HG03442 (cell line): ENCODE results near the gene TMEM209.
"Not testable (repeated sequence)": the region's sequence is repeated elsewhere in the genome, so short reads cannot be mapped to it uniquely, and the experiment has no call there.

ENCODE experiments used
- ATAC-seq: cut with Tn5 transposase; IDR thresholded peaks from one replicate; pipeline ENCODE4 v1.9.1; 2021; ENCODE audit warnings: mild to moderate bottlenecking, moderate library complexity; ENCODE audit not compliant: unreplicated experiment

The TMEM209 gene

GRCh38 chr7:130218806-130219620 lies 13.8 kb upstream of the TMEM209 start:
- no peak for ATAC-seq

- no peak for ATAC-seq
Measured at GRCh38 chr7:130216750-130217149, 11.5 kb upstream of the TMEM209 start.

- no peak for ATAC-seq
Measured at GRCh38 chr7:130216025-130216424, 10.8 kb upstream of the TMEM209 start.

- no peak for ATAC-seq
Measured at GRCh38 chr7:130213828-130214227, 8.6 kb upstream of the TMEM209 start.

- no peak for ATAC-seq
Measured at GRCh38 chr7:130210181-130210935, 5.2 kb upstream of the TMEM209 start.

- ATAC-seq = no peak
Measured at GRCh38 chr7:130208516-130208915, 3.3 kb upstream of the TMEM209 start.

GRCh38 chr7:130207642-130208041 lies 2.4 kb upstream of the TMEM209 start, which contains the start of gene SSMEM1:
Gene SSMEM1, plus strand, starts transcription at chr7:130207860. Its CDS starts 51 bp downstream, at chr7:130207911.
- no peak for ATAC-seq

GRCh38 chr7:130207033-130207432 lies 1.8 kb upstream of the TMEM209 start:
- ATAC-seq = no peak

GRCh38 chr7:130201796-130202195 lies 3.4 kb downstream of the TMEM209 start:
- no peak for ATAC-seq

- no peak for ATAC-seq
Measured at GRCh38 chr7:130197094-130197493, 8.1 kb downstream of the TMEM209 start.

GRCh38 chr7:130196476-130196875 lies 8.7 kb downstream of the TMEM209 start:
- ATAC-seq = no peak

GRCh38 chr7:130195396-130195795 lies 9.8 kb downstream of the TMEM209 start:
- ATAC-seq = no peak

GRCh38 chr7:130191791-130192190 lies 13.4 kb downstream of the TMEM209 start:
- no peak for ATAC-seq

GRCh38 chr7:130189343-130189742 lies 15.9 kb downstream of the TMEM209 start:
- no peak for ATAC-seq

GRCh38 chr7:130187360-130187759 lies 17.8 kb downstream of the TMEM209 start:
- no peak for ATAC-seq

GRCh38 chr7:130184349-130184748 lies 20.9 kb downstream of the TMEM209 start:
- not testable (repeated sequence) for ATAC-seq

- peak; percentile 93 for ATAC-seq
Measured at GRCh38 chr7:130182990-130183389, 22.2 kb downstream of the TMEM209 start.

GRCh38 chr7:130181263-130181605 lies 24.0 kb downstream of the TMEM209 start:
- ATAC-seq = no peak

GRCh38 chr7:130180571-130181262 lies 24.5 kb downstream of the TMEM209 start:
- ATAC-seq = no peak

GRCh38 chr7:130179631-130180030 lies 25.6 kb downstream of the TMEM209 start:
- ATAC-seq = no peak

GRCh38 chr7:130178251-130178650 lies 27.0 kb downstream of the TMEM209 start:
- no peak for ATAC-seq
